Trophoblast cell (in vitro differentiated cells and primary cell): ENCODE results near the gene PCDHB8.
"Not testable (repeated sequence)": the region's sequence is repeated elsewhere in the genome, so short reads cannot be mapped to it uniquely, and the experiment has no call there.

Experiments
- DNase-seq, 2 donors: peaks; one replicate each; pipeline ENCODE4 v3.0.0-alpha.2; 2016
- H2AFZ ChIP-seq: 2 replicates; pipeline ENCODE4 v1.6.1; 2013; ENCODE audit warnings: low read length, moderate library complexity, mild to moderate bottlenecking; ENCODE audit not compliant: insufficient read depth, poor library complexity
- H2AK5ac ChIP-seq: 2 replicates; pipeline ENCODE4 v1.6.1; 2013; ENCODE audit warnings: mild to moderate bottlenecking, low read length
- H2BK120ac ChIP-seq: 2 replicates; pipeline ENCODE4 v1.6.1; 2013; ENCODE audit warnings: low read length, mild to moderate bottlenecking, moderate library complexity; ENCODE audit not compliant: insufficient read depth, poor library complexity
- H2BK12ac ChIP-seq: 2 replicates; pipeline ENCODE4 v1.6.1; 2013; ENCODE audit warnings: mild to moderate bottlenecking, low read length, moderate library complexity
- H2BK5ac ChIP-seq: 2 replicates; pipeline ENCODE4 v1.6.1; 2013; ENCODE audit warnings: low read length, low read depth, moderate library complexity, mild to moderate bottlenecking; ENCODE audit not compliant: poor library complexity
- H3K14ac ChIP-seq: 2 replicates; pipeline ENCODE4 v1.6.1; 2013; ENCODE audit warnings: mild to moderate bottlenecking, low read length
- H3K18ac ChIP-seq: 2 replicates; pipeline ENCODE4 v1.6.1; 2013; ENCODE audit warnings: mild to moderate bottlenecking, low read length
- H3K23ac ChIP-seq: 2 replicates; pipeline ENCODE4 v1.6.1; 2013; ENCODE audit warnings: low read length
- H3K27ac ChIP-seq: 2 replicates; pipeline ENCODE4 v1.5.1; 2013; ENCODE audit warnings: low read depth, mild to moderate bottlenecking, inconsistent platforms, low read length, moderate library complexity
- H3K27me3 ChIP-seq: 2 replicates; pipeline ENCODE4 v1.6.1; 2013; ENCODE audit warnings: inconsistent platforms, mild to moderate bottlenecking, low read length, moderate library complexity; ENCODE audit not compliant: insufficient read depth
- H3K36me3 ChIP-seq, 2 experiments: 1 replicate in 1 of 2; 2 replicates in 1 of 2; pipeline ENCODE4 v1.6.1; 2013; ENCODE audit warnings: low read length in 2 of 2, mild to moderate bottlenecking in 2 of 2, moderate library complexity in 1 of 2; ENCODE audit not compliant: insufficient read depth in 2 of 2, control insufficient read depth in 1 of 2
- H3K4ac ChIP-seq: 2 replicates; pipeline ENCODE4 v1.6.1; 2013; ENCODE audit warnings: low read depth, mild to moderate bottlenecking, low read length, moderate library complexity
- H3K4me1 ChIP-seq, 2 experiments: 1 replicate in 1 of 2; 2 replicates in 1 of 2; pipeline ENCODE4 v1.6.1; 2013; ENCODE audit warnings: low read length in 2 of 2, mild to moderate bottlenecking in 2 of 2, moderate library complexity in 1 of 2; ENCODE audit not compliant: insufficient read depth in 2 of 2, control insufficient read depth in 1 of 2
- H3K4me2 ChIP-seq: 2 replicates; pipeline ENCODE4 v1.6.1; 2013; ENCODE audit warnings: inconsistent platforms, mild to moderate bottlenecking, low read length, moderate library complexity
- H3K4me3 ChIP-seq: 2 replicates; pipeline ENCODE4 v1.5.1; 2013; ENCODE audit warnings: mild to moderate bottlenecking, low read depth, low read length, inconsistent platforms
- H3K79me1 ChIP-seq: one replicate; pipeline ENCODE4 v1.6.1; 2013; ENCODE audit warnings: low read length
- H3K79me2 ChIP-seq: 2 replicates; pipeline ENCODE4 v1.6.1; 2013; ENCODE audit warnings: low read length, mild to moderate bottlenecking; ENCODE audit not compliant: control insufficient read depth, insufficient read depth, poor library complexity
- H3K9ac ChIP-seq: 2 replicates; pipeline ENCODE4 v1.6.1; 2013; ENCODE audit warnings: mild to moderate bottlenecking, low read length
- H3K9me3 ChIP-seq: 2 replicates; pipeline ENCODE4 v1.6.1; 2013; ENCODE audit warnings: low read depth, mild to moderate bottlenecking, control low read depth, inconsistent platforms, low read length; ENCODE audit not compliant: insufficient read depth
- H4K12ac ChIP-seq: 2 replicates; pipeline ENCODE4 v1.6.1; 2013; ENCODE audit warnings: low read depth, mild to moderate bottlenecking, low read length, moderate library complexity
- H4K8ac ChIP-seq: 2 replicates; pipeline ENCODE4 v1.6.1; 2013; ENCODE audit warnings: low read depth, mild to moderate bottlenecking, low read length, moderate library complexity
- H4K91ac ChIP-seq: one replicate; pipeline ENCODE4 v1.6.1; 2013; ENCODE audit warnings: low read depth, mild to moderate bottlenecking, low read length, moderate library complexity
- WGBS: extraction: QIAGEN DNeasy Blood & Tissue Kit; methylation state at CpG from one replicate; pipeline ENCODE4 v1.1.7; 2013; ENCODE audit warnings: missing lambda C conversion rate; ENCODE audit not compliant: insufficient read length, insufficient coverage; ENCODE audit errors: extremely low coverage; 5-methylcytosine and 5-hydroxymethylcytosine counted together

PCDHB8 gene

DNA sequence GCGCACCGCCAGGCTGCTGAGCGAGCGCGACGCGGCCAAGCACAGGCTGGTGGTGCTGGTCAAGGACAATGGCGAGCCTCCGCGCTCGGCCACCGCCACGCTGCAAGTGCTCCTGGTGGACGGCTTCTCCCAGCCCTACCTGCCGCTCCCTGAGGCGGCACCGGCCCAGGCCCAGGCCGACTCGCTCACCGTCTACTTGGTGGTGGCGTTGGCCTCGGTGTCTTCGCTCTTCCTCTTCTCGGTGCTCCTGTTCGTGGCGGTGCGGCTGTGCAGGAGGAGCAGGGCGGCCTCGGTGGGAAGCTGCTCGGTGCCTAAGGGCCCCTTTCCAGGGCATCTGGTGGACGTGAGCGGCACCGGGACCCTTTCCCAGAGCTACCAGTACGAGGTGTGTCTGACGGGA lies 24.1 kb downstream of the PCDHB8 start:
- H3K9me3 ChIP-seq, H3K9ac ChIP-seq, H3K23ac ChIP-seq, H3K18ac ChIP-seq, H3K79me2 ChIP-seq, H4K91ac ChIP-seq, DNase-seq, H4K12ac ChIP-seq, H3K4me1 ChIP-seq, H3K79me1 ChIP-seq, H3K4ac ChIP-seq, H3K4me2 ChIP-seq, H2BK5ac ChIP-seq, H3K27me3 ChIP-seq, H3K4me3 ChIP-seq, H2AFZ ChIP-seq, H2BK120ac ChIP-seq, H4K8ac ChIP-seq, H2BK12ac ChIP-seq, H3K27ac ChIP-seq, H3K14ac ChIP-seq, H2AK5ac ChIP-seq, H3K36me3 ChIP-seq: not testable (repeated sequence)
- no CpG with 5 or more reads among the region's 35 CpGs for WGBS

DNA sequence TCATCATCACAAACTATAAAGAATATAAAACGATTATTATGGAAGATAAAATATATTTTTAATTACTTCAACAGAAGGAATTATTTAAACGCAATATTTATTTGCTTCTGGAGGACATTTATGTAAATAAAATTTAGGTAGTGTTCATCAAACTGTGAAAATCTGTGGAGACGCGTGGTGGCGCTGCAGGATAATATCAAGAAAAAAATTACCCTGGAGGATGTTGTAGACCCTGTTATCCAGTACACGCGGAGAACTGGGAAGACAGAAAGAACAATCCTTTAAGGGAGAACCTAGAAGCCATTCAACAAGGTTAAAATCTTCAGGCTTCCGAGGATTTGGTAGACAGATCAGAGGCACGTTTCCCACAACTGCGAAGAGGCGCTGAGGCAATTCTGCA lies 30.9 kb downstream of the PCDHB8 start, which contains the start of gene PCDHB12:
PCDHB12 (plus strand) TSS at position 242 of the 400 bp plus-strand sequence. CDS start 189 bp downstream, outside the sequence.
- WGBS, result no CpG with 5 or more reads among the region's 11 CpGs
- no peaks in the 10 kb centered on the region for H3K79me1 ChIP-seq
- H2BK5ac ChIP-seq, result no peak within 1 kb of the TSS
- no peak within 1 kb of the TSS for H3K4me2 ChIP-seq
- no peak within 1 kb of the TSS for H2BK120ac ChIP-seq
- no peaks in the 10 kb centered on the region for H3K79me2 ChIP-seq
- no peaks in the 10 kb centered on the region for H3K9me3 ChIP-seq
- H3K36me3 ChIP-seq, result peaks cover 0 to 1% of the 10 kb centered on the region in 2 experiments
- H3K23ac ChIP-seq, result no peak within 1 kb of the TSS
- H3K4ac ChIP-seq, result no peak within 1 kb of the TSS
- no peak within 1 kb of the TSS for H4K8ac ChIP-seq
- H4K12ac ChIP-seq, result no peak within 1 kb of the TSS
- H4K91ac ChIP-seq, result no peak within 1 kb of the TSS
- no peaks in the 10 kb centered on the region for H3K4me1 ChIP-seq
- no peak within 1 kb of the TSS for H3K14ac ChIP-seq
- H2BK12ac ChIP-seq, result no peak within 1 kb of the TSS
- no peaks in the 10 kb centered on the region for H3K27me3 ChIP-seq
- H2AK5ac ChIP-seq, result no peak within 1 kb of the TSS
- no peak within 1 kb of the TSS for H2AFZ ChIP-seq
- H3K4me3 ChIP-seq, result no peak within 1 kb of the TSS
- DNase-seq, result no peak
- no peak within 1 kb of the TSS for H3K27ac ChIP-seq
- H3K18ac ChIP-seq, result no peak within 1 kb of the TSS
- H3K9ac ChIP-seq, result no peak within 1 kb of the TSS

DNA sequence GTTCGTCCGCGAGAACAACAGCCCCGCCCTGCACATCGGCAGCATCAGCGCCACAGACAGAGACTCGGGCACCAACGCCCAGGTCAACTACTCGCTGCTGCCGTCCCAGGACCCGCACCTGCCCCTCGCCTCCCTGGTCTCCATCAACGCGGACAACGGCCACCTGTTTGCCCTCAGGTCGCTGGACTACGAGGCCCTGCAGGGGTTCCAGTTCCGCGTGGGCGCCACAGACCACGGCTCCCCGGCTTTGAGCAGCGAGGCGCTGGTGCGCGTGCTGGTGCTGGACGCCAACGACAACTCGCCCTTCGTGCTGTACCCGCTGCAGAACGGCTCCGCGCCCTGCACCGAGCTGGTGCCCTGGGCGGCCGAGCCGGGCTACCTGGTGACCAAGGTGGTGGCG lies 32.7 kb downstream of the PCDHB8 start:
- not testable (repeated sequence) for H3K4me2 ChIP-seq, H2BK120ac ChIP-seq, DNase-seq, H4K91ac ChIP-seq, H2BK5ac ChIP-seq, H3K27ac ChIP-seq, H3K23ac ChIP-seq, H3K4me3 ChIP-seq, H3K36me3 ChIP-seq, H2AFZ ChIP-seq, H3K18ac ChIP-seq, H4K8ac ChIP-seq, H3K27me3 ChIP-seq, H3K79me1 ChIP-seq, H3K14ac ChIP-seq, H3K9me3 ChIP-seq, H4K12ac ChIP-seq, H2BK12ac ChIP-seq, H3K4ac ChIP-seq, H3K9ac ChIP-seq, H2AK5ac ChIP-seq, H3K4me1 ChIP-seq, H3K79me2 ChIP-seq
- WGBS, result no CpG with 5 or more reads among the region's 39 CpGs

DNA sequence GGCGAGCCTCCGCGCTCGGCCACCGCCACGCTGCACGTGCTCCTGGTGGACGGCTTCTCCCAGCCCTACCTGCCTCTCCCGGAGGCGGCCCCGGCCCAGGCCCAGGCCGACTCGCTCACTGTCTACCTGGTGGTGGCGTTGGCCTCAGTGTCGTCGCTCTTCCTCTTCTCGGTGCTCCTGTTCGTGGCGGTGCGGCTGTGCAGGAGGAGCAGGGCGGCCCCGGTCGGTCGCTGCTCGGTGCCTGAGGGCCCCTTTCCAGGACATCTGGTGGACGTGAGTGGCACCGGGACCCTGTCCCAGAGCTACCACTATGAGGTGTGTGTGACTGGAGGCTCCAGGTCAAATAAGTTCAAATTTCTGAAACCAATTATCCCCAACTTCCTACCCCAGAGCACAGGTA lies 33.3 kb downstream of the PCDHB8 start:
- DNase-seq, H3K4me1 ChIP-seq, H2AK5ac ChIP-seq, H2BK120ac ChIP-seq, H3K27ac ChIP-seq, H4K91ac ChIP-seq, H3K79me2 ChIP-seq, H2BK12ac ChIP-seq, H4K8ac ChIP-seq, H3K9ac ChIP-seq, H3K18ac ChIP-seq, H3K79me1 ChIP-seq, H3K36me3 ChIP-seq, H3K23ac ChIP-seq, H2BK5ac ChIP-seq, H3K4me2 ChIP-seq, H3K14ac ChIP-seq, H3K27me3 ChIP-seq, H4K12ac ChIP-seq, H3K4me3 ChIP-seq, H3K4ac ChIP-seq, H2AFZ ChIP-seq, H3K9me3 ChIP-seq: not testable (repeated sequence)
- no CpG with 5 or more reads among the region's 27 CpGs for WGBS
